Peyer's patch (tissue), 4 donors: Measurements from ENCODE around the gene SSX2IP.

Experiments used
- CTCF ChIP-seq, 6 experiments: fragments of 450-650 bp in 4 of 6; fragments of 200-600 bp in 2 of 6; sonication (generic) in 1 of 6; IDR thresholded peaks; one replicate each; pipeline ENCODE4 v1.5.1; 2017 to 2019; ENCODE audit warnings: antibody characterized with exemption in 6 of 6, mild to moderate bottlenecking in 3 of 6, moderate library complexity in 1 of 6
- POLR2A ChIP-seq, 2 donors: fragments of 450-650 bp; IDR thresholded peaks; one replicate each; pipeline ENCODE4 v1.5.1; 2017; ENCODE audit warnings: antibody characterized with exemption in 2 of 2, mild to moderate bottlenecking in 2 of 2, moderate library complexity in 2 of 2

- no peak for TF ChIP-seq CTCF (IDR thresholded peaks at IDR 0.05)
- no peak for TF ChIP-seq POLR2A (IDR thresholded peaks at IDR 0.05)
Measured at GRCh38 chr1:84686223-84686622, 4.0 kb downstream of the SSX2IP start.
